Neuronal stem cell (in vitro differentiated cells): ENCODE results near the gene TDRD12.
"Not testable (repeated sequence)": the region's sequence is repeated elsewhere in the genome, so short reads cannot be mapped to it uniquely, and the experiment has no call there.

Experiments
- DNase-seq: peaks from one replicate; pipeline ENCODE4 v3.0.0-alpha.2; 2013; ENCODE audit warnings: low spot score
- H2AFZ ChIP-seq: one replicate; pipeline ENCODE4 v1.6.1; 2013; ENCODE audit warnings: mild to moderate bottlenecking, low read length, inconsistent platforms
- H2AK5ac ChIP-seq: 2 replicates; pipeline ENCODE4 v1.6.1; 2013; ENCODE audit warnings: low read depth, mild to moderate bottlenecking, inconsistent platforms, low read length, moderate library complexity, mixed read lengths
- H2BK120ac ChIP-seq: 2 replicates; pipeline ENCODE4 v1.6.1; 2013; ENCODE audit warnings: low read depth, mild to moderate bottlenecking, inconsistent platforms, low read length, moderate library complexity, mixed read lengths
- H2BK12ac ChIP-seq: one replicate; pipeline ENCODE4 v1.6.1; 2013; ENCODE audit warnings: low read length, inconsistent platforms
- H2BK15ac ChIP-seq: 2 replicates; pipeline ENCODE4 v1.6.1; 2013; ENCODE audit warnings: mild to moderate bottlenecking, low read length, inconsistent platforms, mixed read lengths
- H2BK5ac ChIP-seq: one replicate; pipeline ENCODE4 v1.6.1; 2013; ENCODE audit warnings: inconsistent platforms, mild to moderate bottlenecking, low read length, moderate library complexity
- H3K14ac ChIP-seq: one replicate; pipeline ENCODE4 v1.6.1; 2013; ENCODE audit warnings: low read length, inconsistent platforms
- H3K18ac ChIP-seq: 2 replicates; pipeline ENCODE4 v1.6.1; 2013; ENCODE audit warnings: low read length, inconsistent platforms
- H3K23ac ChIP-seq: 2 replicates; pipeline ENCODE4 v1.6.1; 2013; ENCODE audit warnings: low read depth, mild to moderate bottlenecking, mixed read lengths, low read length, inconsistent platforms; ENCODE audit not compliant: poor library complexity
- H3K27ac ChIP-seq: replicated peaks from 3 replicates; pipeline ENCODE4 v1.5.1; 2013; ENCODE audit warnings: low read length, inconsistent platforms
- H3K27me3 ChIP-seq, 3 experiments: 2 replicates each; pipeline ENCODE4 v1.6.1; 2013; ENCODE audit warnings: low read length in 3 of 3, mild to moderate bottlenecking in 2 of 3, inconsistent platforms in 1 of 3, low read depth in 1 of 3, mixed read lengths in 1 of 3, moderate library complexity in 1 of 3; ENCODE audit not compliant: control insufficient read depth in 3 of 3, insufficient read depth in 3 of 3
- H3K36me3 ChIP-seq, 2 donors: replicated peaks in 1 of 2; 2 replicates each; pipeline ENCODE4 v1.6.1; 2013; ENCODE audit warnings: low read length in 2 of 2; ENCODE audit not compliant: control insufficient read depth in 2 of 2, insufficient read depth in 2 of 2
- H3K4ac ChIP-seq: 2 replicates; pipeline ENCODE4 v1.6.1; 2013; ENCODE audit warnings: inconsistent platforms, mild to moderate bottlenecking, low read length, moderate library complexity
- H3K4me1 ChIP-seq, 2 donors: 1 replicate in 1 of 2; 2 replicates in 1 of 2; pipeline ENCODE4 v1.6.1; 2013; ENCODE audit warnings: low read length in 2 of 2, low read depth in 1 of 2; ENCODE audit not compliant: control insufficient read depth in 2 of 2, insufficient read depth in 1 of 2
- H3K4me2 ChIP-seq: one replicate; pipeline ENCODE4 v1.6.1; 2013; ENCODE audit warnings: mild to moderate bottlenecking, low read length, inconsistent platforms; ENCODE audit not compliant: insufficient read depth, poor library complexity, severe bottlenecking
- H3K4me3 ChIP-seq, 2 donors: 2 replicates each; pipeline ENCODE4 v1.5.1; 2013; ENCODE audit warnings: low read length in 2 of 2, mild to moderate bottlenecking in 2 of 2, inconsistent platforms in 1 of 2, moderate library complexity in 1 of 2
- H3K79me1 ChIP-seq: one replicate; pipeline ENCODE4 v1.6.1; 2013; ENCODE audit warnings: low read depth, mild to moderate bottlenecking, inconsistent platforms, low read length, moderate library complexity
- H3K9ac ChIP-seq: one replicate; pipeline ENCODE4 v1.6.1; 2013; ENCODE audit warnings: mild to moderate bottlenecking, low read depth, low read length, inconsistent platforms; ENCODE audit not compliant: poor library complexity
- H3K9me3 ChIP-seq, 2 donors: replicated peaks in 1 of 2; 2 replicates each; pipeline versions ENCODE3 to v1.6.1; 2013; ENCODE audit warnings: low read length in 2 of 2, mild to moderate bottlenecking in 2 of 2, inconsistent platforms in 1 of 2, low read depth in 1 of 2, mixed read lengths in 1 of 2, moderate library complexity in 1 of 2; ENCODE audit not compliant: control insufficient read depth in 2 of 2, insufficient read depth in 1 of 2
- H4K8ac ChIP-seq: one replicate; pipeline ENCODE4 v1.6.1; 2013; ENCODE audit warnings: low read depth, mild to moderate bottlenecking, inconsistent platforms, low read length, moderate library complexity
- H4K91ac ChIP-seq: one replicate; pipeline ENCODE4 v1.6.1; 2013; ENCODE audit warnings: low read length, low read depth, mild to moderate bottlenecking, inconsistent platforms; ENCODE audit not compliant: poor library complexity
- WGBS, 2 donors: extraction: QIAGEN DNeasy Blood & Tissue Kit; methylation state at CpG; one replicate each; pipeline ENCODE4 v1.1.7; 2013; ENCODE audit warnings: missing lambda C conversion rate in 2 of 2, mixed read lengths in 1 of 2; ENCODE audit not compliant: insufficient read length in 2 of 2, insufficient replicate concordance in 1 of 2; ENCODE audit errors: extremely low coverage in 2 of 2; 5-methylcytosine and 5-hydroxymethylcytosine counted together

Gene TDRD12

DNA sequence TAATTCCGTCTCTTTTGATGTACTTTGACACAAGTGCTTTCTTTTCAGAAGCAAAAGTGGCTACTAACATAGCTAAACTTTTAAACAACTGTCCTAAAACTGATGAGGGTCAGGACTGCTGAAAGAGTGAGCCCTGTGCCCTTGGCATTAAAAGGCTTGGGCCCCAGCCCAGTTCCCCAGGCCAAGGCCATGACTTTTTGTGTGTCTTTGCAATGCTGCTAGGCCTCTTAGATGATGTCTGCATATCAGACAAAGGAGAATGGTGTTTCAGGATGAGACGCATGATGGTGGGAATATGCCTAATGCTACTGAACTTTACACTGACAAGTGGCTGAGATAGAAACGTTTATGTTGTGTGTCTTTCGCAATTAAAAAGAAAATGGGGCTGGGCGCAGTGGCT lies 112.0 kb downstream of the TDRD12 start:
- Histone ChIP-seq H3K18ac (no peak overlapping the region), H2BK15ac (no peak overlapping the region), H3K4ac (no peak overlapping the region), H3K14ac (no peak overlapping the region), H4K91ac (no peak overlapping the region), H2AK5ac (no peak overlapping the region), H3K4me1 (no peaks in the 10 kb centered on the region), H3K23ac (no peak overlapping the region), H3K4me3 (no peak overlapping the region), H3K79me1 (no peaks in the 10 kb centered on the region), H3K9ac (no peak overlapping the region), H2AFZ (no peak overlapping the region), H3K4me2 (no peak overlapping the region), H2BK12ac (no peak overlapping the region), H2BK5ac (no peak overlapping the region), H4K8ac (no peak overlapping the region), H3K27me3 (no peaks in the 10 kb centered on the region), H3K9me3 (no peaks in the 10 kb centered on the region), H3K27ac (no peak overlapping the region), H2BK120ac (no peak overlapping the region), H3K36me3 (no peaks in the 10 kb centered on the region)
- WGBS, 2 donors, result no CpG with 5 or more reads among the region's 5 CpGs
- no peak for DNase-seq

- H3K9ac ChIP-seq, H2AFZ ChIP-seq, H3K23ac ChIP-seq, H3K14ac ChIP-seq, H2AK5ac ChIP-seq, DNase-seq, H3K4me1 ChIP-seq, H4K91ac ChIP-seq, H3K4me2 ChIP-seq, H3K79me1 ChIP-seq, H2BK15ac ChIP-seq, H3K9me3 ChIP-seq, H4K8ac ChIP-seq, H3K4me3 ChIP-seq, H3K4ac ChIP-seq, H3K27me3 ChIP-seq, H3K27ac ChIP-seq, H3K36me3 ChIP-seq, H3K18ac ChIP-seq, H2BK12ac ChIP-seq, H2BK120ac ChIP-seq, H2BK5ac ChIP-seq: not testable (repeated sequence)
- whole genome bisulfite sequencing, 2 donors, result no CpG with 5 or more reads among the region's 12 CpGs
Measured at GRCh38 chr19:32832094-32832493, 112.5 kb downstream of the TDRD12 start.

GRCh38 chr19:32832825-32833224 lies 113.3 kb downstream of the TDRD12 start:
- not testable (repeated sequence) for H3K79me1 ChIP-seq, H2BK120ac ChIP-seq, H3K27ac ChIP-seq, H3K9me3 ChIP-seq, H3K18ac ChIP-seq, H3K4me3 ChIP-seq, H4K8ac ChIP-seq, H3K4me1 ChIP-seq, H3K27me3 ChIP-seq, H2AFZ ChIP-seq, H2BK15ac ChIP-seq, H3K36me3 ChIP-seq, H4K91ac ChIP-seq, H2BK5ac ChIP-seq, DNase-seq, H3K9ac ChIP-seq, H2AK5ac ChIP-seq, H3K4ac ChIP-seq, H3K14ac ChIP-seq, H2BK12ac ChIP-seq, H3K4me2 ChIP-seq, H3K23ac ChIP-seq
- no CpG with 5 or more reads among the region's 7 CpGs for WGBS, 2 donors

GRCh38 chr19:32833388-32833787 lies 113.8 kb downstream of the TDRD12 start:
- H3K4me2 ChIP-seq, H3K36me3 ChIP-seq, H2AK5ac ChIP-seq, H3K18ac ChIP-seq, H3K4me3 ChIP-seq, H2BK120ac ChIP-seq, H2AFZ ChIP-seq, H2BK5ac ChIP-seq, H2BK12ac ChIP-seq, H4K91ac ChIP-seq, H3K14ac ChIP-seq, H3K4ac ChIP-seq, H3K79me1 ChIP-seq, H3K9me3 ChIP-seq, H3K23ac ChIP-seq, H3K27ac ChIP-seq, DNase-seq, H4K8ac ChIP-seq, H2BK15ac ChIP-seq, H3K27me3 ChIP-seq, H3K9ac ChIP-seq, H3K4me1 ChIP-seq: not testable (repeated sequence)
- no CpG with 5 or more reads among the region's 7 CpGs for whole genome bisulfite sequencing, 2 donors
